GM19240 (cell line): ENCODE data around the gene RAB40C.

Experiments used
- DNase-seq: peaks from one replicate; pipeline ENCODE4 v3.0.0; 2011; ENCODE audit warnings: low spot score; ENCODE audit not compliant: insufficient read length

Gene RAB40C

DNA sequence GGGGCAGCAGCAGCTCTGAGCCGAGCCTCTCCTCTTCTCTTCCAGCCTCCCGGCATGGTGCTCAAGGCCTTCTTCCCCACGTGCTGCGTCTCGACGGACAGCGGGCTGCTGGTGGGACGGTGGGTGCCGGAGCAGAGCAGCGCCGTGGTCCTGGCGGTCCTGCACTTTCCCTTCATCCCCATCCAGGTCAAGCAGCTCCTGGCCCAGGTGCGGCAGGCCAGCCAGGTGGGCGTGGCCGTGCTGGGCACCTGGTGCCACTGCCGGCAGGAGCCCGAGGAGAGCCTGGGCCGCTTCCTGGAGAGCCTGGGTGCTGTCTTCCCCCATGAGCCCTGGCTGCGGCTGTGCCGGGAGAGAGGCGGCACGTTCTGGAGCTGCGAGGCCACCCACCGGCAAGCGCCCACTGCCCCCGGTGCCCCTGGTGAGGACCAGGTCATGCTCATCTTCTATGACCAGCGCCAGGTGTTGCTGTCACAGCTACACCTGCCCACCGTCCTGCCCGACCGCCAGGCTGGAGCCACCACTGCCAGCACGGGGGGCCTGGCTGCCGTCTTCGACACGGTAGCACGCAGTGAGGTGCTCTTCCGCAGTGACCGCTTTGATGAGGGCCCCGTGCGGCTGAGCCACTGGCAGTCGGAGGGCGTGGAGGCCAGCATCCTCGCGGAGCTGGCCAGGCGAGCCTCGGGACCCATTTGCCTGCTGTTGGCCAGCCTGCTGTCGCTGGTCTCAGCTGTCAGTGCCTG lies 15.7 kb upstream of the RAB40C start:
- no peak for DNase-seq

DNA sequence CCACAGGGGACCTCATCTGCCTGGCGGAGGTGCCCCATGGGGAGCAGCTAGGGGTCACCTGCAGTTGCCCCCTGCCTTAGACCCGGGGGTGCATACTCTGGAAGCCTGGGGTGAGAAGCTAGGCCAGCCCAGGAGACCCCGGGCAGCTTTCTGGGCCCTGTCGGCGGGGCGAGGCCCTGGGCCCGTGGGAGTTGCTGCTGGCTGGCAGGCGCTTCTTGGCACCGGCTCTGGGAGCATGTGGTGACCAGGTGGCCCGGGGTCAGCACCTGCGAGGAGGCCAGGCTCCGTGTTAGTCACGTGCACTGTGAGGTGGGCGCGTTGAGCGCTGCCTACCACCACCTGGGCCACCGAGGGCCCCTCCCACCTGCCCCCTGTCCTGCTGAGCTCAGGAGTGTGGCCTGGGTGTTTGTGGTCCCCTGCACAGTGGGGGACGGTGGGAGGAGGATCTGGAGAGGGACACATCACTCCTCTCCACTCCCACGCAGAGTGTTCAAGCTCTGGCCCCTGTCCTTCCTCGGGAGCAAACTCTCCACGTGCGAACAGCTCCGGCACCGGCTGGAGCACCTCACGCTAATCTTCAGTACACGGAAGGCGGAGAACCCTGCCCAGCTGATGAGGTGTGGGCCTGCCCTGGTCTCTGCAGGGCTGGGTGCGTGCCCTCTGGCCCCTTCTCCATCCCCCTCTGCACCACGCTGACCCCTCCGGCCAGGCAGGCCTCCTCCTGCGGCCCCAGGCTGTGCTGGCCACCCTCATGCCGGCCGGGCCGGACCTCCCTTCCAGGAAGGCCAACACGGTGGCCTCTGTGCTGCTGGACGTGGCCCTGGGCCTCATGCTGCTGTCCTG lies 14.3 kb upstream of the RAB40C start:
- DNase-seq: no peak

DNA sequence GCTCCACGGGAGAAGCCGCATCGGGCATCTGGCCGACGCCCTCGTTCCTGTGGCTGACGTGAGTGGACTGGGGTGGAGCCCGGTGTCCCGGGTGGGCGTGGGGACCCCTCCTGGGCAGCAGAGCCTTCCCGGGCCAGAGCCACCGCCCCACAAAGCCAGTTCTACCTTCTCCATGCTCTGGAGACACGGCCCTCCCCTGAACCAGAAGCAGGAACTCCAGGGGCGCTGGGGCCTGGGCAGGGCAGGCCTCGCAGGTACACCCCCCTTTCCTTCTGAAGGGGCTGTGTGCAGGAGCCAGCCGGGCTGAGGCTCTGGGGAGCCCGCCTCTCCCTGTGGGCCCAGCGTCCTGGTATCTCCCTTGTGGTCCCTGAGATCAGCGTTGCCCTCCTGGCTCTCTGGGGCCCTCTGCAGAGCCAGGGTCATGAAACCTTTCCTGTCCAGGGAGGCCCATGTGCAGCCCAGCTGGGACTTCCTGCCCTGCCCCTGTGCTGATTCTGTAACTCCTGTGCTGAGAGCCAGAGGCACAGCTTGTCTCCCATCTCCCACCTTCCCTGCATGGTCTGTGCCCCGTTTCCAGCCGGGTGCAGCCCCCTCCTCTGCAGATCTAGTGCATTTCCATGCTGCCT lies 13.6 kb upstream of the RAB40C start:
- DNase-seq: no peak

DNA sequence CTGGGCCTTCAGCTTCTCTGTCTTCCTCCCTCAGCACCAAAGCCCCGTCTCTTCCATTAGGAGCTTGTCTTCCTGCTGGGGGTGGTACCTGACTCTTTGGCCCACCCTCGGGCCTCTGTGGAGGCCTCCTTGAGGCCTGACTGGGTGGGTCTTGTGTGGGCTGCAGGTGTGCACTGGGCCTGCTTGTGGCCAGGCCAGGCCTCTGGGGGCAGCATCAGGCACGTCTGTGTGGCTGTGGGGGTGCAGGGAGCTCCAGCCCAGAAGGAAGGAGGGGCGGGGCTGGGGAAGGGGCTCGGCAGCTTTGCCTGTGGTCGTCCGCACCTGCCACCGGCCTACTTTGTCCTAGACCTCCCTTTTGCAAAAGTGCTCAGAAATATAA lies 13.1 kb upstream of the RAB40C start:
- no peak for DNase-seq

DNA sequence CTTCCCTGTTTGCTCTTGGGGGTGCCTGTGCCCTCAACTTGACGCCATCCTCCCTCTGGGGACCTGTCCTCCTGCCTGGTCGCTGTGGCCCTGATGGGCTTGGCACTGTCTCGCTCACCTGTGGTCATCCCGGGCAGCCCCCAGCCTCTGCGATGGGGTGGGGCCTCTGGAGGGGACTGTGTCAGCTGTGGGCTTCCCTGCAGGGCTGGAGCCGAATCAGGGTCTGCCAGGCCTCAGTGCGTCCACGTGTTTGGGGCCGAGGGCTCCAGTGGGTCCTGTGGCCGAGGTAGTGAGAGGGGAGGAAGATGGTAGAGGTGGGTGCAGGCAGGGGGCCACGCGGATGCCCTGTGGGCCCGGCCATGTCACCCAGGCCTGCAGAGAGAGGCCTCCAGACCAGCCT lies 12.1 kb upstream of the RAB40C start:
- no peak for DNase-seq

DNA sequence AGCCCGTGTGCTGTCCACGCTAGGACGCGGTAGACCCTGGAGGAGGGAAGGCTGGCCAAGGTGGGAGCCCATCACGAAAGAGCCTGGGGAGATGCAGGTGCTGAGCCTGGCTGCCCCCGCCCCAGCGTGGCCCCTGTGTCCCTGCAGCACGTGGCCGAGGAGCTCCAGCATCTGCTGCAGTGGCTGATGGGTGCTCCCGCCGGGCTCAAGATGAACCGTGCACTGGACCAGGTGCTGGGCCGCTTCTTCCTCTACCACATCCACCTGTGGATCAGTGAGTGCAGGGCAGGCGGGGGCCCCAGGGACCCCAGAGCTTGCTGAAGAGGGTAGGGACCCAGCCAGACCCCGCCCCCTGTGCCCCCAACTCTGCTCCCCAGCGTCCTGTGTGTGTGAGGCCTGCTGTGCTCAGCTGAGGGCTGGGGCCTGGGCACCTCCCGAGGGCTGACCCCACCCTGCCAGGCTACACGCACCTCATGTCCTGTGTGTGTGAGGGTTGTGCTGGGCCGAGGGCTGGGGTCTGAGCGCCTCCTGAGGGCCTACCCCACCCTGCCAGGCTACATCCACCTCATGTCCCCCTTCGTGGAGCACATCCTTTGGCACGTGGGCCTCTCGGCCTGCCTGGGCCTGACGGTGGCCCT lies 11.5 kb upstream of the RAB40C start:
- DNase-seq: no peak

DNA sequence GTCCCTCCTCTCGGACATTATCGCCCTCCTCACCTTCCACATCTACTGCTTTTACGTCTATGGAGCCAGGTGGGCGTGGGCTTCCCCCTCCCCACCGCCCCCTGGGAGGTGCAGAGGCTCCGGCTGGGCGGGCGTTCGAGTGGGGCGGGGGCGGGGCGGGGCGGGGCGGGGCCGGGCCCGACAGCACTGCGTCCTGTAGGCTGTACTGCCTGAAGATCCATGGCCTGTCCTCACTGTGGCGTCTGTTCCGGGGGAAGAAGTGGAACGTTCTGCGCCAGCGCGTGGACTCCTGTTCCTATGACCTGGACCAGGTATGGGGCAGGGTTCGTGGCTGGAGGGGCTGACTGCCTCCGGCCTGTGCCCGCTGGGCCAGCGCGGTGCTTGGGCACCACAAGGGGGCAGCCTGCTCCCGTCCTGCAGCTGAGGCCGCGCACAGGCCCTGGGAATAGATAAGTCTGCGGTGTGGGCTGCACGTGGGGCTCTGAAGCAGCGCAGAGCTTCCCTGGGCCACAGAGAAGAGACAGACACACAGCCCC lies 10.9 kb upstream of the RAB40C start:
- peak; percentile 76 for DNase-seq

DNA sequence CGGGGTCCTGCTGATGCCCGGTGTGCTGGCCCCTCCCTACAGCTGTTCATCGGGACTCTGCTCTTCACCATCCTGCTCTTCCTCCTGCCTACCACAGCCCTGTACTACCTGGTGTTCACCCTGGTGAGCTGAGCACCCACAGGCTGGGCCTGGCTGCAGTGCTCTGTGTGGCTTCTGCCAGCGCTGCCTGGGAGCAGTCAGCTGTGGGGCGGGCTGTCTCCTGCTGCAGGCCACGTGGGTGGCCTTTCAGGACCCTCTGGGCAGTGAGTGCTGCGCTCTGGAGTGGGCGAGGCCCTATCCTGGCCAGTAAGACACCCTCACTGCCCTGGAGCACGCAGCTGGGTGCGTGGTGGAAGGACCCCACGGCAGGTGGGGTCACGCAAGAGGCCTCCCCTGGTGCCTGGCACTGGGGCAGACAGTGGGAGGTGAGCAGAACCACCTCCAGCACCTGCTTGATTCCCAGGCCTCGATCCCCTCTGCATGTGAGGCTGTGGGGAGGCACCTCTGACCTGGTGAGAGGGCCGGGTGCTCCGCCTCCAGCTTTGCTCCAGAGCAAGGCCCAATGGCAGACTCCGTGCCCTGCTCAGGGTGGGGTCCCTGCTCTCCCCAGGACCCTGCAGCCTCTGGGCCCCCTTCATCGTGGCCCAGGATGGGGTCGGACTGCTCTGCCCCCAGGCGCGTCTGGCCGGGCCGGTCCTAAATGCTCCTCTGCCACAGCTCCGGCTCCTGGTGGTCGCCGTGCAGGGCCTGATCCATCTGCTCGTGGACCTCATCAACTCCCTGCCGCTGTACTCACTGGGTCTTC lies 9.5 kb upstream of the RAB40C start:
- no peak for DNase-seq

DNA sequence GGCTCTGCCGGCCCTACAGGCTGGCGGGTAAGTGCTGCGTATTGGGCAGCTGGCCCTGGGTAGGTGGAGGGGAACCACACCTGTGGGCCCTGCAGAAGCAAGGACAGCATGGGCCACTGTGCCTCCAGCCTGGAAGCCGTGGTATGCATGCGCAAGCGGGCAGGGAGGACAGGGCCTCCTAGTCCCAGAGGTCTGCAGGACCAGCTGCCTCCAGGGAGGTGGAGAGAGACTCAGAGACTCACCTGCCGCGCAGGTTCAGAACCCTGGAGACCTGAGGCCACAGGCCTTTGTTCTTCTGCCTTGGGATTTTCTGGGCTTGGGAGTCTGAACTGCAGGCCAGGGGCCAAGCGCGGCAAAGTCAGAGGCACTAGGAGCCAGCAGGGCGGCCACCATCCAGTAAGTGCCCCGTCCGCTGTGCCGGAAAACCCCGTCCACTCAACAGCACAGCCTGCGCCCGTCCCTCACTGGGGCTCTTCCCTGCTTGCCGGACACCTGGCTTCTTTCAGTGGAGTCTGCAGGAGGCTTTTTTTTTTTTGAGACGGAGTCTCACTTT lies 8.8 kb upstream of the RAB40C start:
- DNase-seq: no peak

DNA sequence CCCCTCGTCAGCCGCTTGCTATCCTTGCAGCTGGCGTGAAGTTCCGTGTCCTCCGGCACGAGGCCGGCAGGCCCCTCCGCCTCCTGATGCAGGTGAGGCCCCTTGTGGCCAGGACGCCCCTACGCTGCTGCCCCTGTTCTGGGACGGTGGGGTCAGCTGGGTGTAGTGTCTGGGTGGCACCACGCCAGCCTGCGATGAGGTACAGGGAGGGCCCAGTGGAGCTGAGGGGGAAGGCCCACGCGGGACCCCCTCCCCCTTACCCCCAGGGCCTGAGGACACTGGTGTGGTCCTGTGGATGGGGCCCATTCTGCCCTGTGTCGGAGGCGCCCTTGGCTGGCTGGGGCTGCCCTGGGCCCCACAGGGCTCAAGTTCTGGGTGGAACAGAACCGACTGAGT lies 7.7 kb upstream of the RAB40C start:
- DNase-seq: no peak

DNA sequence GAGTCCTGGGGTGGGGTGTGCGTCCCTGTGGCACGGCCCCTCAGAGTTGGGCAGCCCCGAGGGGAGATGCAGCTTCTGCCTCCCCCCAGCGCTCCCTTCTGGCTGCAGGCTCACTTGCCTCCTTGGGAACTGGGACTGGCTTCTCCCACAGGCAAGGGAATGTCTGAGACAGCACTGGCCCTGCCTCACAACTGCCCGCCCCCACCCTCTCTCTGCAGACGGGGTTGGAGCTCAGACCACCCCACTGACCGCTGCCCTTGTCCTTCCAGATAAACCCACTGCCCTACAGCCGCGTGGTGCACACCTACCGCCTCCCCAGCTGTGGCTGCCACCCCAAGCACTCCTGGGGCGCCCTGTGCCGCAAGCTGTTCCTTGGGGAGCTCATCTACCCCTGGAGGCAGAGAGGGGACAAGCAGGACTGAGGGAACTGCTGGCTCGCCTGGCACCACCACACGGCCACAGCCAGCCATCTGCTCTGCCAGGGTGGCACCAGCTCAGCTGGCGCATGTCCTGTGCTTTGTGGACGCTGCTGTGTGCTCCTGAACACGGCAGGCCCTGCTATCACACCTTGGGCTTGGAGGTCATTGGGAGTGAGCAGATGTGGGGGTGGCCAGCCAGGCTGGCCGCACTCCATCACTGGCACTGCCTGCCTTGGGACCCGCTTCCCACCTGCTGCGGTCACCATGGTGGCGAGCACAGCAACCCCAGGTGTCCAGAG lies 7.1 kb upstream of the RAB40C start:
- DNase-seq: no peak

DNA sequence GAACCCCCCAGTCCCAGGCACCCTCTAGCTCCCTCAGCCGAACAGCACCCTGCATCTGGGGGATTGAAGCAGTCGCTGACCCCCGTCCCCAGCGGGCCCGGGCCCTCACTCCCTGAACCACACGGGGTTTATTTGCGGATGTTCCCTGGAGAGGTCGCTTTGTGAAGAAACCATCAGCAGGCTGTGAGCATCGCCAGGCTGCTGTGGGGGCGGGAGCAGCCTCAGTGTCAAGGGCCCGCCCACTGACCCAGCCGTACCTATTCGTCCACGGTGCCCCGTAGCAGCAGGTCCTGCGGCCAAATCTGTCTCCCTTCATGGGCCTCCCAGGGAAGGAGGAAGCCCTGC lies 6.4 kb upstream of the RAB40C start:
- DNase-seq: no peak

DNA sequence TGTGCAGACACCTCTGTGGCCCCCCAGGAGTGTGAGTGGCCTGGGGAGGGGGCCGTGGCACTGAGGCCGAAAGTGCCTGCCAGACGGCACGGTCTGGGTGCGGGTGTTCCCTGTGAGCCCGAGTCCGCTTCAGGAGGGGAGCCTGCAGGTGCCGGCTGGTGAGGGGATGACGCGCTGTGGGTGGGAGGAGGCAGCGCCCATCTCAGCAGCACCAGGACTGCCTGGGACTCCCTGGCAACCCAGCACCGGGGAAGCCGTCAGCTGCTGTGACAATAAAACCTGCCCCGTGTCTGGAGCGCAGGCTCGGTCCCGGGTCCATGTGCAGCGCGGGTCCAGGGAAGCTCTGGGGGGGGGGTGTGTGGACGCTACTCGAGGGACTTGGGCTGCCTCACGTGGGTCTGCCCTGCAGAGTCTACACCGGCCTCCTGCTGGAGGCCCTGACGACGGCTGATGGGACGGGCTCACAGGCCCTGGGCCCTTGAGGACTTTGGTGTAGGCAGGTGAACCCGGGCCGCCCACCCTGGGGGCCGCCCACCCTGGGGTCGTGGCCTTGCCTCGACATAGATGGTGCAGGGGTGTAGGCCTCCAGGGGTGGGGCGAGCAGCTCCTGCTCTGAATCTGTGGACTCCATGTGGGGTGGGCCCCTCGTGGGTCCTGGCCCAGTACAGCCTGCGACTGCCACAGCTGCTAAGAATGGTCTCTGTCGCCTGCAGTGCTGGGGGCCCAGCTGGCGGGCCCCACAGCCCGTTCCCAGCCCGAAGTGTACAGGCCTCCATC lies 5.9 kb upstream of the RAB40C start:
- no peak for DNase-seq

DNA sequence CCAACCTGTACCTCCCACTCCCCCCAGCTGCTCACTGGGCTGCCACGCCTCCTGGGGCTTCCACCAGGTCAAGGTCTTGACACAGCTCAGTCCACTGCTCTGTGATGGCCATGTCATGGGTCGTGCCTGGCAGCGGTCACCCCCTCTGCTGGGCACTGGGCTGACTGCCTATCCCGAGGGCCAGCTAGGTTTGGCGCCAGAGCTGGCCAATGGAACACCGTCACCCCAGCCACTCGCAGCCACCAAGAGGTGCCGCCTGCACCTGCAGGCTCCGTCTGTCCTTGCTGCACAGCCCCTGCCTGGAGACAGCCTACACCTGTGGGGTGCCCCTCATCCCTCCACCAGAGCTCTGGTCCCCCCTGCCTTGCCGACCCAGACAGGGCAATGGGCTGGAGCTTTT lies 4.5 kb upstream of the RAB40C start:
- DNase-seq: no peak

DNA sequence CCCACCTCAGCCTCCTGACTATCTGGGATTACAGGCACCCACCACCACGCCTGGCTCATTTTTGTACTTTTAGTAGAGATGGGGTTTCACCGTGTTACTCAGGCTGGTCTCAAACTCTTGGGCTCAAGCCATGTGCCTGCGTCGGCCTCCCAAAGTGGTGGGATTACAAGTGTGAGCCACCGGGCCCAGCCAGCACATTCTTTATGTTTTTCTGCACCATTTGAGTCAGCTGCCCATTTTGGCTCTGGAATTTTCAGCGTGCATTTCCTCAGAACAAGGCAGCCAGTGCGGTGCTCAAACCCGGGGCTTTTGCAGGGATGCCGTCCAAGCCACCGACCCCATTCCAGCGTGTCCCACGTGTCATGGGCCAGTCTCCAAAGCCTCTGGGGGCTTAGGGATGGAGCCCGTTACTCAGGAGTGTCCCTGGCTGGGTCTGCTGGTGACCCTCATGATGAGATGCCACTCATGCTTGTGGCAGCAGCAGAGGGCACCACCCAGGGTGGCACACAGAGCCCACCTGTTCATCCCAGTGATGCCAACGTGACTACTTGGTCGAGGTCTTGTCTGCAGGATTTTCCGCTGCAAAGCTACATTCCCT lies 3.7 kb upstream of the RAB40C start:
- DNase-seq: no peak

DNA sequence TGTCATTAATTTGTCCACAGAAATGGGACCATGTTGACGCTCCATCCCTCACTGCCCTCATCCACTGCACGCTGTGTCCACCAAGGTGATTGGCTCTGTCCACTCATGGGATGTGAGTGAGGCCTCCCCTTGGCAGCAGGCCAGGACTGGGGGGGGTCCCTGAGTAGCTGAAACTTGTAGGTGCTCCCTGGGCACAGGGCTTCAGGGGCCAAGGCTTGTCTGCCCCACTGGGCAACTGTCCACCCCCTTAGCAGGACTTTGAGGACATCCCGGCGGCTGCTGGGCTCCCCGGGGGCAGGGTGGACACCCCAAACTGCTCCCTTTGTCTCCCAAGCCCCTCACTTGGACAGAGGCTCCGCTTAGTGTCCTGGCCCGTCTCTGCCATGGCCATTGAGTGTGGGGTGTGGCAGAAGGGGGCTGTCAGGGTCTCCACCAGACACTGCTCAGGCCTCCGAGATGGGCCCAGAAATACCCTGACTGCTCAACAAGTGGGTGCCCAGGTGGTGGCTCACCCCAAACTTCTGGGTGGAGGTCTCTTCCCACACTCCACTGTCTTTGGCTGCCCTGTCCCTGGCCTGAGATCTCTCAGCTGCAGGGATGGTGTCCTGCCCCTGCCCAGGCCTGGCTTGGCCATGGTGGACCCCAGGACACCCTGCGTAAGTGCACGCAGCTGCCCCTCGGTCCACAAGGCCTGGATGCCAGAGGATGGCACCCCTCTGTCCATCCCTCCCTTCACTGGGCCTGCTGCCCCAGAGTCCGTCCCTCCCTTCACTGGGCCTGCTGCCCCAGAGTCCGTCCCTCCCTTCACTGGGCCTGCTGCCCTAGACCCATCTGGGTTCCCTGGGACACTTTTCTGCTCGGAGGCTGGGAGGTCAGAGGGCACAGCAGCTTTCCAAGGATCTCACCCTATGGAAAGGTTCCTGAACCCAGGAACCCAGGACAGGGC lies 2.9 kb upstream of the RAB40C start:
- no peak for DNase-seq

DNA sequence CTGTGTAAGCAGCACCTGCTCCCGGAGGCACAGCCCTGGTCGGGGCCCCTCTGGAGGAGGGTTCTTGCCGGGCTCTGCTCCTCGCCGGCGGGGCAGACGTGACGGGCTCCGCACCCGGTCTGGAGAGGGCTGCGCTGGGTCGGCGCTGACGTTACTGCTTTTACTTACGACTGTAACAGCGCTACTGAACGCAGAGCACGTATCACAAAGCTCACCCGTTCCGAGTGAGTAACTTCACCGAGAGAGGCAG lies 1.3 kb upstream of the RAB40C start:
- no peak for DNase-seq
